ENCODE results near the gene MYADML2.

The MYADML2 gene

GRCh38 chr17:81931557-81932332, 15.3 kb downstream of the MYADML2 start:
- Histone ChIP-seq H4K8ac (ENCODE audit: low read length) (no peak overlapping the region), H3K14ac (ENCODE audit: low read length in 2 of 2) (no peak overlapping the region), H2BK120ac (ENCODE audit: low read depth, low read length) (no peak overlapping the region), H2BK15ac (ENCODE audit: low read depth, poor library complexity, severe bottlenecking) (no peak overlapping the region), H4K91ac (ENCODE audit: low read length) (no peak overlapping the region), H2BK12ac (ENCODE audit: low read length in 2 of 2) (no peak overlapping the region), H3K18ac (ENCODE audit: low read depth in 1 of 2, low read length in 2 of 2) (no peak overlapping the region), H2AK5ac (ENCODE audit: low read length, severe bottlenecking) (no peak overlapping the region), H3K23ac (ENCODE audit: low read length in 2 of 2) (no peak overlapping the region), H3K4me1 (ENCODE audit: control insufficient read depth, insufficient read depth, low read depth, low read length) (peaks cover 48% of the 10 kb centered on the region), H3K4me3 (ENCODE audit: insufficient read depth in 1 of 2, low read depth in 1 of 2, low read length in 2 of 2) (no peak overlapping the region), H3K79me1 (replicated peaks; ENCODE audit: low read length, poor library complexity, severe bottlenecking) (peaks cover 26% of the 10 kb centered on the region), H3K9ac (ENCODE audit: low read length) (no peak overlapping the region), H2AFZ (ENCODE audit: low read depth, low read length) (no peak overlapping the region), H3K27ac (ENCODE audit: low read length, poor library complexity, severe bottlenecking) (no peak overlapping the region), H2BK5ac (ENCODE audit: low read depth, low read length, poor library complexity, severe bottlenecking) (no peak overlapping the region), H3K27me3 (ENCODE audit: control insufficient read depth in 1 of 2, insufficient read depth in 1 of 2, low read length in 2 of 2) (peaks cover 0 to 17% of the 10 kb centered on the region in 2 experiments), H3K9me3 (ENCODE audit: control insufficient read depth, low read length) (no peaks in the 10 kb centered on the region), H3K4ac (ENCODE audit: low read depth in 1 of 2, low read length in 2 of 2) (no peak overlapping the region), H3K36me3 (ENCODE audit: control insufficient read depth in 1 of 2, insufficient read depth in 2 of 2, low read depth in 1 of 2, low read length in 2 of 2) (peaks cover 0 to 42% of the 10 kb centered on the region in 2 experiments), H3K4me2 (ENCODE audit: low read length, poor library complexity, severe bottlenecking) (no peak overlapping the region)
- DNase-seq, result no peak
- 64% methylated on average over 12 of the region's 15 CpGs for WGBS

DNA sequence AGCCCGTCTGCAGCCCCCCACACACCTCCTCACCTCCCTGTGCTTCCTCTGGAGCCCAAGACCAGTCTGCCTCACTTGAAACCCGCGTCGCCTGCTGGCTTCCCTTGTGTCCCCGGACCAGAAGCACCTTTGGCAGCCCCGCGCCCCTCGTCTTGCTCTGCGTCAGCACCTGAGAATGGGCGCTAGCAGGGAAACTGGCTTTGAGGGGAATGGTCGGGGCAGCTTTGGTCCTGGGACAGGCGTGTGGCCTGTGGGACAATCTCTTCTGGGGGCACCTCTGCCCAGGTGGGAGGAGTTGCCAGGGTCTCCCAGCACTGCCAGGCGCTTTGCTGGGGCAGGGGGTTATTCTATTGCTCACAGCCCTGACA, 15.9 kb downstream of the MYADML2 start:
- Histone ChIP-seq H3K4me2 (ENCODE audit: low read length, poor library complexity, severe bottlenecking) (no peak overlapping the region), H3K36me3 (ENCODE audit: control insufficient read depth in 1 of 2, insufficient read depth in 2 of 2, low read depth in 1 of 2, low read length in 2 of 2) (peaks cover 0 to 42% of the 10 kb centered on the region in 2 experiments), H3K18ac (ENCODE audit: low read depth in 1 of 2, low read length in 2 of 2) (no peak overlapping the region), H3K14ac (ENCODE audit: low read length in 2 of 2) (no peak overlapping the region), H3K27me3 (ENCODE audit: control insufficient read depth in 1 of 2, insufficient read depth in 1 of 2, low read length in 2 of 2) (peaks cover 0 to 17% of the 10 kb centered on the region in 2 experiments), H2BK120ac (ENCODE audit: low read depth, low read length) (no peak overlapping the region), H3K4me3 (ENCODE audit: insufficient read depth in 1 of 2, low read depth in 1 of 2, low read length in 2 of 2) (no peak overlapping the region), H3K4me1 (ENCODE audit: control insufficient read depth, insufficient read depth, low read depth, low read length) (peaks cover 45% of the 10 kb centered on the region), H3K27ac (ENCODE audit: low read length, poor library complexity, severe bottlenecking) (no peak overlapping the region), H3K9ac (ENCODE audit: low read length) (no peak overlapping the region), H3K23ac (ENCODE audit: low read length in 2 of 2) (no peak overlapping the region), H4K8ac (ENCODE audit: low read length) (no peak overlapping the region), H2BK5ac (ENCODE audit: low read depth, low read length, poor library complexity, severe bottlenecking) (no peak overlapping the region), H3K79me1 (replicated peaks; ENCODE audit: low read length, poor library complexity, severe bottlenecking) (peaks cover 22% of the 10 kb centered on the region), H3K9me3 (ENCODE audit: control insufficient read depth, low read length) (no peaks in the 10 kb centered on the region), H2BK15ac (ENCODE audit: low read depth, poor library complexity, severe bottlenecking) (no peak overlapping the region), H3K4ac (ENCODE audit: low read depth in 1 of 2, low read length in 2 of 2) (no peak overlapping the region), H2AFZ (ENCODE audit: low read depth, low read length) (no peak overlapping the region), H2AK5ac (ENCODE audit: low read length, severe bottlenecking) (no peak overlapping the region), H4K91ac (ENCODE audit: low read length) (no peak overlapping the region), H2BK12ac (ENCODE audit: low read length in 2 of 2) (no peak overlapping the region)
- no peak for DNase-seq
- 62% methylated on average over 13 of the region's 13 CpGs for WGBS

GRCh38 chr17:81930142-81931125, 16.6 kb downstream of the MYADML2 start:
- Histone ChIP-seq H4K8ac (ENCODE audit: low read length) (no peak overlapping the region), H3K4me1 (ENCODE audit: control insufficient read depth, insufficient read depth, low read depth, low read length) (peaks cover 44% of the 10 kb centered on the region), H2BK120ac (ENCODE audit: low read depth, low read length) (no peak overlapping the region), H3K18ac (ENCODE audit: low read depth in 1 of 2, low read length in 2 of 2) (no peak overlapping the region), H3K79me1 (replicated peaks; ENCODE audit: low read length, poor library complexity, severe bottlenecking) (peaks cover 17% of the 10 kb centered on the region), H4K91ac (ENCODE audit: low read length) (no peak overlapping the region), H3K27me3 (ENCODE audit: control insufficient read depth in 1 of 2, insufficient read depth in 1 of 2, low read length in 2 of 2) (peaks cover 0 to 17% of the 10 kb centered on the region in 2 experiments), H2BK12ac (ENCODE audit: low read length in 2 of 2) (no peak overlapping the region), H3K9ac (ENCODE audit: low read length) (no peak overlapping the region), H3K27ac (ENCODE audit: low read length, poor library complexity, severe bottlenecking) (no peak overlapping the region), H3K9me3 (ENCODE audit: control insufficient read depth, low read length) (no peaks in the 10 kb centered on the region), H2BK15ac (ENCODE audit: low read depth, poor library complexity, severe bottlenecking) (no peak overlapping the region), H2BK5ac (ENCODE audit: low read depth, low read length, poor library complexity, severe bottlenecking) (no peak overlapping the region), H2AFZ (ENCODE audit: low read depth, low read length) (no peak overlapping the region), H3K4me2 (ENCODE audit: low read length, poor library complexity, severe bottlenecking) (no peak overlapping the region), H3K14ac (ENCODE audit: low read length in 2 of 2) (no peak overlapping the region), H3K23ac (ENCODE audit: low read length in 2 of 2) (no peak overlapping the region), H3K4ac (ENCODE audit: low read depth in 1 of 2, low read length in 2 of 2) (no peak overlapping the region), H2AK5ac (ENCODE audit: low read length, severe bottlenecking) (no peak overlapping the region), H3K4me3 (ENCODE audit: insufficient read depth in 1 of 2, low read depth in 1 of 2, low read length in 2 of 2) (no peak overlapping the region), H3K36me3 (ENCODE audit: control insufficient read depth in 1 of 2, insufficient read depth in 2 of 2, low read depth in 1 of 2, low read length in 2 of 2) (peaks cover 0 to 42% of the 10 kb centered on the region in 2 experiments)
- WGBS, result 79% methylated on average over 20 of the region's 20 CpGs
- no peak for DNase-seq

Measured in mesenchymal stem cell (in vitro differentiated cells and primary cell).